Erythroblast (primary cell): ENCODE data around the gene PHC2.

Source experiments
- GATA1 ChIP-seq: IDR thresholded peaks from 2 replicates; pipeline ENCODE4 v1.6.1; 2011; ENCODE audit warnings: low read depth, mild to moderate bottlenecking, control low read depth, low read length, moderate library complexity
- POLR2A ChIP-seq: IDR thresholded peaks from 2 replicates; pipeline ENCODE4 v1.6.1; 2011; ENCODE audit warnings: mild to moderate bottlenecking, low read length

DNA sequence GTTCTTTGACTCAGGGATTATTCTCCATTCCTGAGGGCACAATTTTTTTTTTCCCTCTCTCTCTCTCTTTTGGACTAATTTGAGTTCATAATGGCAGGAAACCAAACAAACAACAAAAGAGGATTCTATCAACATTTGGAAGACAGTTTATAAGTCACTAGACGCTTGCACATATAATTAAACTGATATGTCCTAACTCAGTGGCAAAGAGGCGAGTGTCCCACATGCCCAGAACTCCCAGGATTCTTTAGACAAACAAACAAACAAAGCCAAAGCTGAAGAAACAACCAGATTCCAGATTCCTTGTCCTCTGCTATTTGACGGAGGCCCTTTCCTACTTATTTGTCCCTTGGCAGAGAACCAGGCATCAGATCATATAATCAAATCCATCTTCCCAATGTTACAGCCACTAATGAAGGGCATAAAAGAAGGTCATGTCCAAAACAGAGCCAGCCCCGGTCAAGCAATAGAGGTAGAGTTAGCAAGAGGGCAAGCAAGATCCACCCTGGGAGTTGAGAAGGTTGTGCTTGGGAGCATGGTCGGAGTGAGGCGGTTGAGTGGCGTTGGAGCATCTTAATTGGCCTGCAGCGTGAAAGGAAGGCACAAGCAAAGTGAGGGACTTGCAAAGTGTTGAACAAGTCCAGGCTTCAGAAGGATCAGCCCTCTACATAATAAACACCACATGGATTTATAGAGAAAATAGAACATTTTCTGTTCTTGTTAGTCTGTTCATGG, 144.3 kb downstream of the PHC2 start:
- TF ChIP-seq POLR2A, result no peak
- TF ChIP-seq GATA1, result no peak
